ENCODE measurements around the gene INSM2.

INSM2 gene

GRCh38 chr14:35565871-35566464 is 32.0 kb downstream of the INSM2 start:
- ATAC-seq (ENCODE audit: low read depth) (no peak), DNase-seq (ENCODE audit: low spot score in 2 of 2) (no peak)
- Mint-ChIP-seq H3K4me1 (no peaks in the 10 kb centered on the region), H3K27me3 (no peaks in the 10 kb centered on the region), H3K4me3 (no peak overlapping the region), H3K9me3 (no peaks in the 10 kb centered on the region), H3K27ac (no peak overlapping the region), H3K36me3 (peaks cover 10% of the 10 kb centered on the region)

- peaks cover 10% of the 10 kb centered on the region for H3K36me3 Mint-ChIP-seq
- no peaks in the 10 kb centered on the region for H3K4me1 Mint-ChIP-seq
- no peak for ATAC-seq (ENCODE audit: low read depth)
- H3K27ac Mint-ChIP-seq = no peak overlapping the region
- no peaks in the 10 kb centered on the region for H3K27me3 Mint-ChIP-seq
- H3K4me3 Mint-ChIP-seq = no peak overlapping the region
- DNase-seq (ENCODE audit: low spot score in 2 of 2) = no peak
- H3K9me3 Mint-ChIP-seq = no peaks in the 10 kb centered on the region
These were observed 37.6 kb downstream of the INSM2 start for GRCh38 chr14:35571598-35571997.

- Mint-ChIP-seq H3K27me3 (no peaks in the 10 kb centered on the region), H3K4me1 (no peaks in the 10 kb centered on the region), H3K36me3 (peaks cover 12% of the 10 kb centered on the region), H3K4me3 (no peak overlapping the region), H3K27ac (no peak overlapping the region), H3K9me3 (no peaks in the 10 kb centered on the region)
- DNase-seq (ENCODE audit: low spot score in 2 of 2) (no peak), ATAC-seq (ENCODE audit: low read depth) (no peak)
These were observed 39.9 kb downstream of the INSM2 start for GRCh38 chr14:35573911-35574310.

GRCh38 chr14:35576260-35576659 is 42.3 kb downstream of the INSM2 start:
- Mint-ChIP-seq H3K27ac (no peak overlapping the region), H3K27me3 (no peaks in the 10 kb centered on the region), H3K4me3 (no peak overlapping the region), H3K9me3 (no peaks in the 10 kb centered on the region), H3K4me1 (no peaks in the 10 kb centered on the region), H3K36me3 (peaks cover 13% of the 10 kb centered on the region)
- ATAC-seq (ENCODE audit: low read depth) (no peak), DNase-seq (ENCODE audit: low spot score in 2 of 2) (no peak)

GRCh38 chr14:35576856-35577255 is 42.9 kb downstream of the INSM2 start:
- no peak overlapping the region for H3K27ac Mint-ChIP-seq
- no peak for ATAC-seq (ENCODE audit: low read depth)
- no peaks in the 10 kb centered on the region for H3K27me3 Mint-ChIP-seq
- H3K4me3 Mint-ChIP-seq = no peak overlapping the region
- H3K9me3 Mint-ChIP-seq = no peaks in the 10 kb centered on the region
- H3K36me3 Mint-ChIP-seq = peaks cover 15% of the 10 kb centered on the region
- H3K4me1 Mint-ChIP-seq = no peaks in the 10 kb centered on the region
- DNase-seq (ENCODE audit: low spot score in 2 of 2) = no peak

- Mint-ChIP-seq H3K27ac (no peak overlapping the region), H3K9me3 (peaks cover 1% of the 10 kb centered on the region), H3K27me3 (no peaks in the 10 kb centered on the region), H3K4me1 (no peaks in the 10 kb centered on the region), H3K36me3 (peaks cover 22% of the 10 kb centered on the region), H3K4me3 (no peak overlapping the region)
- DNase-seq (ENCODE audit: low spot score in 2 of 2) (no peak), ATAC-seq (ENCODE audit: low read depth) (no peak)
These were observed 44.2 kb downstream of the INSM2 start for GRCh38 chr14:35578135-35578534.

- H3K27me3 Mint-ChIP-seq = no peaks in the 10 kb centered on the region
- peaks cover 5% of the 10 kb centered on the region for H3K9me3 Mint-ChIP-seq
- H3K4me3 Mint-ChIP-seq = no peak overlapping the region
- H3K36me3 Mint-ChIP-seq = peaks cover 27% of the 10 kb centered on the region
- no peak overlapping the region for H3K27ac Mint-ChIP-seq
- no peak for DNase-seq (ENCODE audit: low spot score in 2 of 2)
- ATAC-seq (ENCODE audit: low read depth) = no peak
- no peaks in the 10 kb centered on the region for H3K4me1 Mint-ChIP-seq
These were observed 44.7 kb downstream of the INSM2 start for GRCh38 chr14:35578639-35579038.

All from memory B cell (primary cell).